Ishikawa (cell line): ENCODE data around the gene CST8.

Experiments
- CREB1 ChIP-seq: IDR thresholded peaks from 2 replicates; pipeline ENCODE4 v1.6.1; 2012; ENCODE audit warnings: low read depth
- EP300 ChIP-seq: IDR thresholded peaks from 2 replicates; pipeline ENCODE4 v1.6.1; 2012; ENCODE audit warnings: borderline replicate concordance
- FOXM1 ChIP-seq: IDR thresholded peaks from 2 replicates; pipeline ENCODE4 v1.6.1; 2012; ENCODE audit warnings: low read depth, borderline replicate concordance
- MAX ChIP-seq: IDR thresholded peaks from 2 replicates; pipeline ENCODE4 v1.6.1; 2012
- NFIC ChIP-seq: IDR thresholded peaks from 2 replicates; pipeline ENCODE4 v1.6.1; 2012
- RAD21 ChIP-seq: IDR thresholded peaks from 2 replicates; pipeline ENCODE4 v1.6.1; 2012; ENCODE audit warnings: low read depth
- REST ChIP-seq: IDR thresholded peaks from 2 replicates; pipeline ENCODE4 v1.6.1; 2012; ENCODE audit warnings: low read depth, mild to moderate bottlenecking
- TAF1 ChIP-seq: IDR thresholded peaks from 2 replicates; pipeline ENCODE4 v1.6.1; 2012; ENCODE audit warnings: low read depth, mild to moderate bottlenecking
- TCF12 ChIP-seq: IDR thresholded peaks from 2 replicates; pipeline ENCODE4 v1.6.1; 2012; ENCODE audit warnings: low read depth
- USF1 ChIP-seq: IDR thresholded peaks from 2 replicates; pipeline ENCODE4 v1.6.1; 2012
- YY1 ChIP-seq: IDR thresholded peaks from 2 replicates; pipeline ENCODE4 v1.6.1; 2012; ENCODE audit warnings: low read depth
- ZBTB7A ChIP-seq: IDR thresholded peaks from 2 replicates; pipeline ENCODE4 v1.6.1; 2012; ENCODE audit warnings: low read depth

GRCh38 chr20:23454816-23455215 is 36.1 kb upstream of the CST8 start:
- TF ChIP-seq REST (no peak), TCF12 (no peak), FOXM1 (no peak), YY1 (no peak), ZBTB7A (no peak), RAD21 (no peak), TAF1 (no peak), CREB1 (no peak), MAX (no peak), NFIC (no peak), USF1 (no peak), EP300 (no peak)
